ENCODE measurements around the gene KIF26B.

KIF26B gene

DNA sequence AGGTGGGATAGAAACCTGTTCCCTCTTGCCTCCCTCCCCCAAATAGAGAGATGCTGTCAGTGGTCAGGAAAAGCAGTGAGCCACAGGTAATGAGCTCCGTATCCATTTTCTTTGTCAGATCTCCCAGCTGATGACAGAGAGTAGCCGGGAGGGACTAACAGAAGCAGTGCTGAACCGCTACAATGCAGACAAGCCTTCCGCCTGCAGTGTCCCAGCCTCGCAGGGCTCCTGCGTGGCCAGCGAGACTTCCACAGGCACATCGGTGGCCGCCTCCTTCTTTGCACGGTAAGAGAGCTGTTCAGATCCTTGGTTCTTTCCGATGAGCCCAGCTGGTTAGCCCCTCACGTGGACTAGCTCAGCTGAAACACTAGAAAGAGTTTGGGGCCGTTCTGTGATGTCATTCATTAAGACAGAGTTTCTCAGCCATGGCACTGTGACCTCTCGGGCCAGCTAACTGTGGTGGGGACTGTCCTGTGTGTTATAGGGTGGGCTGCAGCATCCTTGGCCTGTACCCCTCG is 264.7 kb downstream of the KIF26B start:
- no peak for DNase-seq (ENCODE audit: low spot score)

DNA sequence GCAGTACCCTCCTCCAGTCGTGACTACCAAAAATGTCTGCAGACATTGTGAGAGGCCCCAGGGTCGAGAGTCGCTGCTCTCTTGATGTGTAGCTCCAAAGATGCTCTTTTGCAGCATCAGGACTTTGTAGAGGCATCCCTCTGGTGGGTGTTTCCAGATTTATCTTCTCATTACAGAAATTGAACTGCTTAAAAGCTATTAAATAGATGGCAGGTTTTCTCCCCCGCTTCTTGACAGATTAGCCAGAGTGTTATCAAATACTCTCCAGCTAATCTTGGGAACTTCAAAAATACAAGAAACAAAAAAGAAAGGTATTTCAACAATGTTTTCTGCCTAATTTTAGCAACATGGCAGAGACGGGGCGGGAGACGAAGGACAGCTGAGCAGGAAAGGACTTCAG is 265.2 kb downstream of the KIF26B start:
- DNase-seq (ENCODE audit: low spot score), result no peak

DNA sequence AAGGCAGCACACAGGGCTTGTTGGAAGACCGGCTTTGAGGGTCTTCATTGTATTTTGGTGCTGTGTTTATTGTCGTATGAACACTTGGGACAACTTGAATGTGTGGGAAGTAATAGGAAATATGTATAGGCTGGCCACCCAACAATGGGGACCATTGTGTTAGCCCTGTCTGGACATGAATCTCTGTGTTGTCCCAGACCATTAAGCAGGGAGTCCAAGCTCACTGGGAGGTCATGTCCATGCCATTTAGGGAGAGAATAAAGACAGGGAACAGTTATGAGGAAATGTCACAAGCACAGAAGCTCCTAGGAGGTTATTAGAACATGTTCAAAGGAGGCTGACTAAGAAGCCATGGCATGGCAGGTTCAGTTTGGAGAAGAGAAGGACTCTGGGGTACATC is 266.1 kb downstream of the KIF26B start:
- DNase-seq (ENCODE audit: low spot score), result no peak

DNA sequence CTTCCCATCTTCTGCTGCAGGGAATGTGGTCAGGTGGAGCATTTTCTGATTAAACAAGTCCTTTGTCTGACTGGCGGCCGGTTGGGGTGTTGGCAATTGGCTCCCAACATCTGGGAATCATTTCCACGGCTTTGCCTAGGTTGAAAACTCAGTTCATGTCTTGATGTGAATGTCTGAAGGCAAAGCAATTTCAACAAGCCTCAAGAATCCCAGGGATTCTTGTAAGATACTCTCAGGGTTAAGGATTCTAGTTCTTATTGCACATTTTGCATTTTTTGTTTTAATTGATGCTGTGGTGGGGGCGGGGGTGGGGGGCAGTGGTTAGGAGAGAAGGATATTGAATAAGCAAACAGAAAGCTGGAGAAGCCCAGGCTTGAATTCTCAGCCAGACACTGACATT is 273.9 kb downstream of the KIF26B start:
- DNase-seq (ENCODE audit: low spot score), result no peak

DNA sequence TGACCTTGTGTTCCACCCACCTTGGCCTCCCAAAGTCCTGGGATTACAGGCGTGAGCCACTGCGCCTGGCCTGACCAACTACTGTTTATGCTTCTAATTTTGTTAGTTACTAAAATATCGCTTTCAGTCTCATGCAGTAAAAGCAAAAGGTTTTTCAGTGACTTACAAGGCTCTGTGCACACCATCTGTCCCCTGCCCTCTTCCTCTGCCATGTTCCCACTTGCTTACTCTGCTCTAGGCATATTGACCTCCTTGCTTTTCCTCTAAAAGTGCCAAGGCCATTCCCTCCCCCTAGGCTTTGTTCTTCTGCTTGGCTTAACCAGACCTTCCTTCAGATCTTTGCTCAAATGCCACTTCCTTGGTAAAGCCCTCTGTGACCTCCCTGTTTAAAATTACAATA is 276.9 kb downstream of the KIF26B start:
- no peak for DNase-seq (ENCODE audit: low spot score)

DNA sequence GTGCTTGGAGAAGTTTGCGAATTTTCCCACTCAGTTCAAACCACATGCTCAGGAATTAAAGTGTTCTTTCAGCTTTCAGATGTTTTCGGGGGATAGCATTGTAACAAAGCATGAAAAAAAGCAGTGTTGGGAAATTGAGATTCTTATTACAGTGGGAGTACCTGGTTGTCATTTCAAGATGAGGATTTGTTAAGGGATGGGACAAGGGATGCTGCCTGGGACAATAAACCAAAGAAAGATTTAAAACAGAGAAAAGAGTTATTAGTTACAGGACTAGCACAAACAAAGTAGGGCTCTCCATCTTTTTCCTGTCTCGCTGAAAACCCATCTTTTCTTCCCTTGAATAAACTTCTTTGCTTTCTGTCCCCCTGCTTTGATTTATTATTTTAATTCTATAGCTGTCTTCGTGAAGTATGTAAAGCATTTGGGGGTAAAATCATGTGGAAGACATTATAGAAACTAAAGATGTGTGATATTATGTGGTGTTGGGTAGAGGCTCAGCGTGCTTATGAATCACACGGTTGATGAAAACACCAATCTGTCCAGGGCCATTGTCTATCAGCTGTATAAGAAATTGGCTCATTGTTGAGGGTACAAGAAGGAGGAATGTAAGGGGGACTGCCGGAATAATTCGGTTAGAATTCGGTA is 277.6 kb downstream of the KIF26B start:
- DNase-seq (ENCODE audit: low spot score), result no peak

DNA sequence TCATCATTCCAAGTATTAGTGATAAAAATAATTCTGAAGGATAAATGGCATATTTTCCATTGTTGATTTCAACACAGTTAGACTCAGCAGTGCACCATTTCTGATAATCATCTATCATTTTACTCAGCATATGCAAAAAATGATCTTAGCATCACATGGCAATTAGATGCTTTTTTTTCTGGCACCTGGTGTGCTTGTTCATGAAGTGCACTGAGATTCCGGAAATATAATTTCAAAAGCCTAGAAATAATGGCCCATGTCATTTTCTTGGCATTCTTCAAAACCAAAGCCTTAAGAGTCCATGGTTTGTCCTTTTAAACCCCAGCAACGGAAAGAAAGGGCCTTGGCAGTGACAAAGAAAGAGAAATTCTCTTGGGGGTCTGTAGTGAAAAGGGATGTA is 278.8 kb downstream of the KIF26B start:
- DNase-seq (ENCODE audit: low spot score), result no peak

DNA sequence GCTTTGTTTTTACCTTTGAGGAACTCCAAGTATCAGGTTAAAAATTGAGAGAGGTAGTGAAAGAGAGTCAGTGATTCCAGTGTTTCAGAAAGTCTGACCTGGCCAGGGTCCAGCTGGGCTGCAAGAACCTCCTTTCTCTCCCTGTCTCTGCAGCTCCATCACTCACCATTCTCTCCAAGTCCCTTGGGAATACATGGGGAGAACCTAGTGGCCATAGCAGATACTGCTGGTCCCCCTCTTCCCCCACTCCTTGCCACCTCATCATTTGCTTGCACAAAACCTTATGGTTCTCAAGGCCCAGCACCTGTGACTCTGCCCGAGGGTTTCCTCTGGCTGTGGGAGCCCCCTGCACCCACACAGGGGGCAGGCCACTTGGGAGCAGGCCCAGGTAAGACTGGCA is 279.5 kb downstream of the KIF26B start:
- no peak for DNase-seq (ENCODE audit: low spot score)

DNA sequence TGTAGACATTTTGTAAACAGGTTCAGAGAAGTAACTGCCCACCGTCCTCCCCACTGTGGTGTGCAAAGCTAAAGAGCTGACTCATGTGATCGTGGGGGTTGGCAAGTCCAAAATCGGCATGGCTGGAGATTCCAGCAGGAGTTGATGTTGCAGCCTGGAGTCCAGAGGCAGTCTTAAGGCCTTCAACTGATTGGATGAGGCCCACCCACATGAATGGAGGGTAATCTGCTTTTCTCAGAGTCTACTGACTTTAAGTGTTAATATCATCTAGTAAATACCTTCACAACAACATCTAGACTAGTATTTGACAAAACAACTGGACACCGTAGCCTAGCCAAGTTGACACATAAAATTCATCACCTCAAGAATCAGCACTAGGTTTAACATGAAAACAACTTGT is 281.6 kb downstream of the KIF26B start:
- DNase-seq (ENCODE audit: low spot score), result no peak

DNA sequence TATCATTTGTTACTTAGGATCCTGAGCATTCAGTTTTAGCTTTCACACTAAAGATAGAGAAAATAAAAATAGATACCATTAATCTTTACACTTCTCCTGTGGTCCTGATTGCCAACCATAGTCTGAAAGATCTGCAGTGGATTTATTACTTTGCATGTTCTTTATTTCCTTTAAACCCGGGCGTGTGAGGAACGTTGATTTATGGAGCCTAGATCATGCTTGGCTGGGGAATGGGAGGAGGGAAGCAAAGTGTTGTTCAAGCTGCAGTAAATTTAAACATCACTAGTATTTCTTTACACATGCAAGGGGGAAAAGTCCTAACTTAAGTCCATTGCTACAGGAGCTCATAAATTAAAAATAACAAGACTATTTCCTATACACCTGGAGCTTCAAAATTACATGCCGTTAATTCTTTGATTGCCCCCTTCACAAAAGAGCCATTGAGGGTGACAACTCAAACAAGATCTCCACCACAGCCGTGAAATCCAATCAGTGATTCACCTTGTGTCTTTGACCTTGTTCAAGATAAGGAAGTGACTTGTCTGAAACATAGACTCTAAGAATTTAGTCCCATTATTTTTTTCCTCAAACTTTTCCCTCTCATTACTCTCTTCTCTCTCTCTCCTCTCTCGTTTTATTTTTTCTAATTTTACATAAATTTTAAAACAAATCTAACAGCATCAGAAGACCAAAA is 282.7 kb downstream of the KIF26B start:
- no peak for DNase-seq (ENCODE audit: low spot score)

DNA sequence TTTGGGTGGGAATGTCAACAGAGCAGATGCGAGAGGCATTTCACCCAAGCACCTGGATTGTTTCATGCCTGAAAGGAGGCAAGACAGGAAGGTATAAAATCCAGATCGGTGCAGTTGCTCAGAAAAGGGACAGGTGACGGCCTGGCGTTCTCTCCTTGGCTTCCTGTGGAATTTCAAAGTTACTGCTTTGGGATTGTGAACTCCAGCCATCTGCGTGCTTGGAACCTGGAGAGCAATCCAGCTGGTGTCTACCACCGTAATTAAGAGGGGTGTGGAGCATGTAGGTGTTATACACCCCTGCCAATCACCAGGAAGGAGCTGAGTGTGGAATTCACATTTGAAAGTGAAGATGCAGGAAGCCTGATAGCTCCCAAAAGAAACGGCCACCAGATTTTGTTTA is 286.1 kb downstream of the KIF26B start:
- DNase-seq (ENCODE audit: low spot score), result no peak

DNA sequence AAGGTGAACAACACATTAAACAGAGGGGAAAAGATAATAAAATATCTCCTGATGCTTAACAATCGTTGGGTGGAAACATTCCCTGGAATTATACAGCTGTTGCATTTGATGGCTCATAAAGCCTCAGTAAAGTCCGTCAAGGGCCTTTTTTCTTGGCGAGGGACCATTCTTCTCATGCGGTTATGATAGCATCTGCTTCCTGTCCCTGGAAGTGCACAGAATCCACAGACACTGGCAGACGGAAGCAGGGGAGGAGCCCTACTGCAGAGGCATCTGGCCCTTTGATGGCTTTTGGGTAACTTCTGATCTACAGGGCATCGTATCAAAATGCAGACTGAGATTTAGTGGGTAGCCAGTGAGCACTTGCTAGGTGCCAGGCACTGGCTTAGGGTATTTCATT is 286.9 kb downstream of the KIF26B start:
- peak; percentile 16 for DNase-seq (ENCODE audit: low spot score)

DNA sequence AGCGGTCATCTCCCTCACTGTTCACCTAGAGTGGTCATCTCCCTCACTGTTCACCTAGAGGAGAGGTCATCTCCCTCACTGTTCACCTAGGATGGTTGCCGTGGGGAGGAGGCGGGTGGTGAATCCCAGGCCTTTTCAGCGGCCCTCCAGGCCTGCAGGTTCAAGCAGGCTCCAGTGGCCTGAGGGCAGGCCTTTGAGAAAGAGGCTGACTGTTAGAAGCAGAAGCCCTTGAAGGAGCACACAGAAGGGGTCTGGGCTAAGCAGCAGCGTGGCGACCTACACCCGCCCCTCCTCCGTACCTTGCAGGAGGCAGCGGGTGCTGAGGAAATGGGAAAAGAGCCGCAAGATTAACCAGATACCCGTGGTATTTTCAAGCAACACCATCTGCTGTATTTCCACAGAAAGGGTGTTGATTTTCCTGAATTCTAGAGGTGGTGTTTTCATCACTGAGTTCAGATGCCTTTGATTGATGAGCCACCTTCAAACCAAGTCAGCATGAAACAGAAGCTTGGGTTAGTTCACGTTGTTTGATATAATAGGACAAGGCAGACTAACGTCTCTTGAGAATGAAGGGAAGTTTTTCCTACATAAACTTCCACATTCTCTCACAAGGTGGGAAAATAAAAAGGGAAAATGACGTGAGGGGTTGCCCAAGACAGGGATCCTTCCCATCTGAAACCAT is 289.5 kb downstream of the KIF26B start:
- DNase-seq (ENCODE audit: low spot score), result peak; percentile 26

DNA sequence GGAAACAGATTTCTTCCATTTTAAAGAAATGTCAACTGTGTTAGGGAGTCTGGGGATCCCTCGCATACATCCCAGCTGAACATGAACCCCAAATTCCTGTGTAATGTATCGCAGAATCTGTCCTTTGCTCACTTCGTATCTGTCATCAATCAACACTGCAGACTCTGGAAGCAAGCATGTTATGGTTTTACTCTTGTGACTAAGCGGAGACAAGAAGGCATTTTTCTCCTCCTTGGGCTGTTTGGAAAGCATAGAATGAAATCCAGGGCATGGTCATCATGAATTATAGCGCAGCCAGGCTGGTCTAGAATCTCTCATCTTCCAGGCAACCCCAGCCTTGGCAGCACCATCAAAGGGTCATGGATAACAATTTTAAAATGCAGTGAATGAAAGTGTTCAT is 290.2 kb downstream of the KIF26B start:
- DNase-seq (ENCODE audit: low spot score), result no peak

DNA sequence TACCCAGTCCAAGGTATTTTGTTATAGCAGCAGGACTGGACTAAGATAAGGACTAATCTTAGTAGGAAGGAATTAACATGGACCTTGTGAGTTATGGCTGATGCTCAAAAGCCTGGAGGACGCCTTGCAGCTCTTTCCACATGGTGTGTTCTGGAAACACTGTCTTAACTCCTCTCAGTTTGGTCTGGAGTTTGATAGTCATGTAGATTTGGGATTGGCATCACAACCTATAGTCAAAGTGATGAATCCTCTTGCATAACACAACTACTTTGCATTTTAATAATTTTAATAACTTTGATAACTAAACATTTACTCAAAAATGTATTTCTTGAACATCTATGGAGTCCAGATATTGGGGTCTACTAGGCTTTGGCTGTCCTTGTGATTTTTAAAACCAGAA is 293.7 kb downstream of the KIF26B start:
- no peak for DNase-seq (ENCODE audit: low spot score)

DNA sequence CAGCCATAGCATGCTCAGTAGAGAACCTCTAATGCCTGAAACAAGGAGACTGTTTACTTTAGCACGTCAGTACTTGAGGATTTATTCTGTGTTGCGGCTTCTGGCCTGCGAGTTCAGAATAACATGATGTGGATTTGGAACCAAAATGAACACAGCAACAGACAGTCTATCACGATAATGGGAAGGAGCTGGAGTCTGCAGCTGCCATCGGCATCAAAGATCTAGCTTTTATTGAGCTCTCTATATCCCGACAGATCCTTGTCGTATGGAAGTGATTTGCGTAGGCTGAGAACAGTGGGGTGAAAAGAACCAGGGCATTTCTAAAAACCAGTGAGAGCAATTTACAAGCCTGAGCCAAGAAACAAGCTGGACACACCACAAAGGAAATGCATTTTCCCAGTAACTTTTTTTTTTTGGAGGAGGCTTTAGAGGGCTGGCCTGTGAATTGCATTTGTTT is 294.2 kb downstream of the KIF26B start:
- DNase-seq (ENCODE audit: low spot score), result no peak

DNA sequence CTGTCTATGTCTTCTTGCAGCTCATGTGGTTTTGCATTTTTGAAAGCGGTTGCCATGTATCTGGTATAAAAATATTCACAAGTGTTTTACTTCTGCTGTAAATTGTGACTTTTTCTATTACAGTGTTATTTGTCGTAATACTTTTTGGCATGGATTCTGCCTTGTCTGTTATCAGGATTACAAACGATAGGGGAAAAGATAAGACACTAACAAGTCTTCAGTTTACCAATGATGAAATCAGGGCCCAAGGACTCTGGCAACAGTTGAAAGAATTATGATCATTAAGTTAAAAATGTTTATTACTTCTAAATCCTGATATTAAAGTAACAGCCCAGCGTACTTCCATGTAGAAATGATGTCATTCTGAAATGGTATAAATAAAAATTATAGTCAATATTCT is 298.8 kb downstream of the KIF26B start:
- DNase-seq (ENCODE audit: low spot score), result no peak

DNA sequence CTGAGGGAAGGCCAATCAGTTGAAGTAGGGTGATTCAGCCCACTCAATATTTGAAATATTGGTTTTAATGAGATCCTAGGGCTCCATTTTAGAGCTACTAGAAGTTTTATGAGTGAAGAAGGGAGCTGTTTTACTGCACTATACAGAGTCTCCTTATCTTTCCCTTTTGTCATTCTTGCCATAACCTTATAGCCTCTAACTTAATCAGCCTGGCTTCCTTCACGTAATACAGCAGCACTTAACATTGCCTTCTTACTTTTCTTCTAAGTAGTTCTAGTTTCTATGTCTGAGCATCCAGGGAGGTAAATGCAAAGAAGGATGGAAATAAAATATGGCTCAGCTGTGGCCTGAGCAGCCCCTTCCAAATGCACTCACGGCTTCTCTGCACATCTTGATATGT is 299.3 kb downstream of the KIF26B start:
- DNase-seq (ENCODE audit: low spot score), result peak; percentile 63

DNA sequence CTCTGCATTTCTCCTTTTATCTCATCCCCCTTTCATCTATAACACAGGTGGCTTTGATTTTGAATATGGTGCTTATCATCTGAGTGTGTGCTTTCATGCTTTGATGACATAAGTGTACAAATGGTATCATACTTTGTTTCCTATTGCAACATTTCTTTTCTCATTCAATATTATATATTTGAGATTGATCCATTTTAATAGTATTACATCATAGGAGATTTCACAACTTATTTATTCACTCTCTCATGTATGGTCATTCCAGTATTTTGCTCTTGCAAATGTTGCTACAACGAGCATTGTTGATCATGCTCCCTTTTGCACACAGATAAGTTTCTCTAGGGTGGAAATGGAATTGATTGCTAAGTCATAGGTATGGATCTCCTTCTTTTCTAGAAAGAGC is 302.8 kb downstream of the KIF26B start:
- DNase-seq (ENCODE audit: low spot score), result no peak

DNA sequence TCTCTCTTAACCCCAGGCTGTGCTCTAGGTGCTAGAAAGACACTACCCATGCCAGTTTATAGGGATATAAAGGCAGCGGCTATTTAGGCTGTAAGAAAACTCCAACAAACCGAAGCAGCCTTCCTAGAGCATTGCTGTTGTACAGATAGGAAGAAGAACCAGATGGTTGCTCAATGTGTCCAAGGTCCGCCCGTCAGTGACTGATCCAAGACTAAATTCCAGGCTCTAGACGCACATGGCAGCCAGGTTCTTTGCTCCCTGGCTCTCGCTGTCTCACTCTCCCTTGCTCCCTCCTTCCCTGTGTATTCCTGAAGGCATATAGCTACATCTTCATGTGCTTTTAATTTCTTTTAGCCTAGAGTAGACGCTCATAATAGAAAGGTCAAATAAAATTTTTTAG is 303.4 kb downstream of the KIF26B start:
- no peak for DNase-seq (ENCODE audit: low spot score)

DNA sequence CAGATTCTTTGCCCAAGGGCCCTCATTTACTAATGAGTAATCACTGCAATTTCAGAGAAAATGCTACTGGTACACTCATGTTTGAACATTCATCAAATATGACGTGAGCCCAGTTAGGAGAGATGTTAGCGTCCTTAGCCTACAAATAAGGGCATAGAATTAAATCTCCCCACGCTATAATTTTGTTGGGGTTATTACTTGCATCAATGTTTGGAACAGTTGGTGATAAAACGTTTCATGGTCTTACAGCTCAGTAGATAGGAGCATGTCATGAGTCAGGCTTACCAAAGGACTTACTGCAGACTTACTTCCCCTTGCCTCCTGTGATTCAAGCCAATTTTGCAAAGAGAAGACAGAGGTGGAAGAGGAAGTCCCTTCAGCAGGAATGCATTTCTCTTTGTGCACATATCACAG is 304.0 kb downstream of the KIF26B start:
- DNase-seq (ENCODE audit: low spot score), result no peak

DNA sequence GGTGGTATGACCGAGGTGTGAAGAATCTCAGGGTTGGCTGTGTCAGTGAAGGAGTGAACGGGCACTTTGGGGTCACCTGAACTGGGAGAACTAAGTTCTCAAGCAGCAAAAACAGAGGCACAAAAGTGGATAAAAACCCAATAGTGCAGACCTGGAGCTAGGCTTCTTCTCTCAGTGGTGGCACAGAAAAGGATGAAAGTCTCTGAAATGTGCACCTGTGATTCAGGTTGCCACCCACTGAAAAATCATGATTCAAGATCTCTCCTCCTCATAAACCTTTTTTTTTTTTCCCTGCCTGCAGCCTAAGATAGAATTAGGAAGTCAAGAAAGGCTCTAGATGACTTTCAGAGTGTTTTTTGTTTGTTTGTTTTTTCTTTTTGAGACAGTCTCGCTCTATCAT is 304.8 kb downstream of the KIF26B start:
- no peak for DNase-seq (ENCODE audit: low spot score)

DNA sequence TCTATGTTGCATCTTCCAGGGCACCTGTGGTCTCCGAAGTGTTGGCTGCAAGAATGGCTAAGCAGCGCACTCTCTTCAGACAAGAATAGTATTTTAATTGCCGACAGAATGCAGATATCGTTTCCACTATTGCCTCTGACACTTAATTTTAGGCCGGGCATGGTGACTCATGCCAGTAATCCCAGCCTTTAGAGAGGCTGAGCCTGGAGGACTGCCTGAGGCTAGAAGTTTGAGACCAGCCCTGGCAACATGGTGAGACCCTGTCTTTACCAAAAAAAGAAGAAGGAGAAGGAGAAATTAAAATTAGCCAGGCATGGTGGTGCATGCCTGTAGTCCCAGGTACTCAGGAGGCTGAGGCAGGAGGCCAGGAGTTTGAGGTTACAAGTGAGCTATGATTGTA is 306.9 kb downstream of the KIF26B start:
- no peak for DNase-seq (ENCODE audit: low spot score)

Data from SK-N-DZ (cell line).